ENCODE measurements around the gene PLEKHF1.

Gene PLEKHF1

DNA sequence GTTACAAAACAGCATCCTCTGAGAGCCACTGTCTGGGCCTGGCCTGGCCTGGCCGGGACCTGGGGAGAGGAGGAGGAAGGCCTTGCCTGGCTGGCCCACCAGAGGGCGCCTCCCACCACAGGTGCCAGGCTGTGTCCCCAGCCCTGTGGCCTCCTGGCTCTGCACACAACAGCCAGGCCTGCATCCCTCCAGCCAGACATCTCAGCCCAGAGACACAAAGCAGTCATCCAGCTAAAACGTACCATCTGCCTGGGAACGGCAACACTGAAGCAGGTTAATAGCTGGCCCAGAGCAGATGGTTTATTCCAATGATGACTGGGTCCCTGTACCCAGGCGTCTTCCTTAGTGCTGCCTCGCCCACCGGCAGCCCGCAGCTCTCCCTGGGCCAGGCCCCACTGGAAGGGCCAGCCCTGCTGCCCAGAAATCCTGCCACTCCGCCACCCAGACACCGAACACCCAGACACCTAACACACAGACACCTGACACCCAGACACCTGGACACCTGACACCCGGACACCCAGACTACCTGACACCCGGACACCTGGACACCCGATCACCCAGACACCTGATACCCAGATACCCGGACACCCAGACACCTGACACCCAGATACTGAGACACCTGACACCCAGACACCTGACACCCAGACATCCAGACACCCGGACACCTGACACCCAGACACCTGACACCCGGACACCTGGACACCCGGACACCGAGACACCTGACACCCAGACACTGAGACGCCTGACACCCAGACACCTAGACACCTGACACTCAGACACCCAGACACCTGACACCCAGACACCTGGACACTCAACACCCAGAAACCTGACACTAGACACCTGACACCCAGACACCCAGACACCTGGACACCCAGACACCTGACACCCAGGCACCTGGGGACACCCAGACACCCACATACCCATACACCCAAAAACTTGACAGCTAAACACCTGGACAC lies 29.7 kb downstream of the PLEKHF1 start:
- TF ChIP-seq, protein P1, sequence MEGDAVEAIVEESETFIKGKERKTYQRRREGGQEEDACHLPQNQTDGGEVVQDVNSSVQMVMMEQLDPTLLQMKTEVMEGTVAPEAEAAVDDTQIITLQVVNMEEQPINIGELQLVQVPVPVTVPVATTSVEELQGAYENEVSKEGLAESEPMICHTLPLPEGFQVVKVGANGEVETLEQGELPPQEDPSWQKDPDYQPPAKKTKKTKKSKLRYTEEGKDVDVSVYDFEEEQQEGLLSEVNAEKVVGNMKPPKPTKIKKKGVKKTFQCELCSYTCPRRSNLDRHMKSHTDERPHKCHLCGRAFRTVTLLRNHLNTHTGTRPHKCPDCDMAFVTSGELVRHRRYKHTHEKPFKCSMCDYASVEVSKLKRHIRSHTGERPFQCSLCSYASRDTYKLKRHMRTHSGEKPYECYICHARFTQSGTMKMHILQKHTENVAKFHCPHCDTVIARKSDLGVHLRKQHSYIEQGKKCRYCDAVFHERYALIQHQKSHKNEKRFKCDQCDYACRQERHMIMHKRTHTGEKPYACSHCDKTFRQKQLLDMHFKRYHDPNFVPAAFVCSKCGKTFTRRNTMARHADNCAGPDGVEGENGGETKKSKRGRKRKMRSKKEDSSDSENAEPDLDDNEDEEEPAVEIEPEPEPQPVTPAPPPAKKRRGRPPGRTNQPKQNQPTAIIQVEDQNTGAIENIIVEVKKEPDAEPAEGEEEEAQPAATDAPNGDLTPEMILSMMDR (IDR thresholded peaks at IDR 0.05; ENCODE audit: control insufficient read depth, extremely low read depth, insufficient read depth): peak; percentile 85
- no peak overlapping the region for H3K4me3 ChIP-seq (ENCODE audit: low read depth, low read length)
- no peak for DNase-seq (ENCODE audit: low read depth)

DNA sequence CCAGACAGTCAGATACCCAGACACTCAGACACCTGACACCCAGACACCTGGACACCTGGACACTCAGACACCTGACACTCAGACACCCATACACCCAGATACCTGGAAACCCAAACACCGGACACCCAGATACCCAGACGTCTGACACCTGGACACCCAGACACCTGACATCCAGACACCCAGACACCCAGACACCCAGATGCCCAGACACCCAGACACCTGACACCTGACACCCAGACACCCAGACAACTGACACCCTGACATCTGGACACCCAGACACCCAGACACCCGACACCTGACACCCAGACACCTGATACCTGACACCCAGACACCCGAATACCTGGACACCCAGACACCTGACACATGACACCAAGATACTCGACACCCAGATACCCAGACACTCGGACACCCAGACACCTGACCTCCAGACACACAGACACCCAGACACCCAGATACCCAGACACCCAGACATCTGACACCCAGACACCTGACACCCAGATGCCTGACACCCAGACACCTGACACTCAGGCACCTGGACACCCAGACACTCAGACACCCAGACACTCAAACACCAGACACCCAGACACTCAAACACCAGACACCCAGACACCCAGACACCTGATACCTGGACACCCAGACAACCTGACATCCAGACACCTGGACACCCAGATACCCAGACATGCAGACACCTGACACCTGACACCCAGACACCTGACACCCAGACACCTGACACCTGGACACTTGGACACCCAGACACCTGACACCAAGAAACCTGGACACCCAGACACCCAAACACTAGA lies 30.7 kb downstream of the PLEKHF1 start:
- DNase-seq (ENCODE audit: low read depth): no peak
- TF ChIP-seq, protein P1 (IDR thresholded peaks at IDR 0.05; ENCODE audit: control insufficient read depth, extremely low read depth, insufficient read depth): no peak
- no peak overlapping the region for H3K4me3 ChIP-seq (ENCODE audit: low read depth, low read length)

DNA sequence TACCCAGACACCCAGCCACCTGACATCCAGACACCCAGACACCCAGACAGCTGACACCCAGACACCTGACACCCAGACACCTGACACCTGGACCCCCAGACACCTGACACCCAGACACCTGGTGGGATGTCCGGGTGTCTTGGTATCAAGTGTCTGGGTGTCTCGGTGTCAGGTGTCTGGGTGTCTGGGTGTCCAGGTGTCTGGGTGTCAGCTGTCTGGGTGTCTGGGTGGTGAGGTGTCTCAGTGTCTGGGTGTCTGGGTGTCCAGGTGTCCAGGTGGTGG lies 31.2 kb downstream of the PLEKHF1 start:
- no peak for DNase-seq (ENCODE audit: low read depth)
- TF ChIP-seq, protein P1 (IDR thresholded peaks at IDR 0.05; ENCODE audit: control insufficient read depth, extremely low read depth, insufficient read depth): no peak
- no peak overlapping the region for H3K4me3 ChIP-seq (ENCODE audit: low read depth, low read length)

- DNase-seq (ENCODE audit: low read depth): no peak
- no peak overlapping the region for H3K4me3 ChIP-seq (ENCODE audit: low read depth, low read length)
- TF ChIP-seq, protein P1 (IDR thresholded peaks at IDR 0.05; ENCODE audit: control insufficient read depth, extremely low read depth, insufficient read depth): no peak
These were observed 32.4 kb downstream of the PLEKHF1 start for GRCh38 chr19:29697523-29698261.

GRCh38 chr19:29699861-29700260 lies 34.6 kb downstream of the PLEKHF1 start:
- DNase-seq (ENCODE audit: low read depth): no peak
- H3K4me3 ChIP-seq (ENCODE audit: low read depth, low read length): no peak overlapping the region
- TF ChIP-seq, protein P1 (IDR thresholded peaks at IDR 0.05; ENCODE audit: control insufficient read depth, extremely low read depth, insufficient read depth): no peak

DNA sequence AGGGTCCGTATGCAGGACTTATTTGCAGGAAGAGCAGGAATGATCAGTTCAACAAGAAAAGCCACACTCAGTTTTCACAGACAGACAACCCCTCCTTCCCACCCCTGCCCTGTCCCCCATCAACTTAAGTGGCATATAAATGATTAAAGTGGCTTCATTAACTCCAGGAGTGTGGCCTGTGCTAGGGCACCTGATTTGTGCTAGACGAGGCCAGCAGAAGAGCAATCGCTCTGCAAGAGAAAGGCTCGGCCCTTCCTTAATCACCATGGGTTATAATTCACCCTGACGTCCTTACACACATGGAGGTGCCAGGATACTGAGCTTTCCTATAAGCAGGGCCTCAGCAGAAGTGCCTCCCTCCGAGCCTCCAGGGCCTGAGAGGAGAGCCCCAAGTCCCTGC lies 35.2 kb downstream of the PLEKHF1 start:
- TF ChIP-seq, protein P1 (IDR thresholded peaks at IDR 0.05; ENCODE audit: control insufficient read depth, extremely low read depth, insufficient read depth): no peak
- no peak for DNase-seq (ENCODE audit: low read depth)
- no peak overlapping the region for H3K4me3 ChIP-seq (ENCODE audit: low read depth, low read length)
